Naive thymus-derived CD8-positive, alpha-beta T cell (primary cell): ENCODE data around the gene GNB5. TPM values are rescaled to one million over a fixed set of nuclear protein-coding genes. Genes with fewer than 3 reads are reported as not detected.
A peak's percentile ranks its signal among the peaks of the same experiment; 100 is the strongest.

Experiments
- ATAC-seq, 2 donors: fragments of 150-1000 bp; cut with Tn5 transposase in 1 of 2; sonication (Bioruptor Pico), chemical (Tn5 transposase) in 1 of 2; 1 replicate in 1 of 2; 2 replicates in 1 of 2; pipeline ENCODE4 v1.10.0; 2021; ENCODE audit warnings: mild to moderate bottlenecking in 2 of 2, moderate library complexity in 2 of 2
- POLR2A ChIA-PET: fragments of 350-600 bp; sonication (Branson Sonifier 250); formaldehyde crosslinking; loops from one replicate; lab custom pipeline; 2021; ENCODE audit warnings: antibody characterized with exemption; lab: Charles Lee
- DNase-seq, 10 donors: peaks; one replicate each; pipeline versions ENCODE4 v3.0.0 to v3.0.0-alpha.2; 2020 to 2022
- H3K27ac Mint-ChIP-seq, 10 donors: one replicate each; pipeline ENCODE4 v1.8.0; 2020 to 2022; ENCODE audit warnings: mild to moderate bottlenecking in 10 of 10, mixed read lengths in 10 of 10, moderate library complexity in 4 of 10, inconsistent platforms in 1 of 10
- H3K27me3 Mint-ChIP-seq, 5 donors: one replicate each; pipeline ENCODE4 v1.8.0; 2021 to 2022; ENCODE audit warnings: mixed read lengths in 5 of 5
- H3K36me3 Mint-ChIP-seq, 3 donors: one replicate each; pipeline ENCODE4 v1.8.0; 2020 to 2022; ENCODE audit warnings: mixed read lengths in 3 of 3, mild to moderate bottlenecking in 2 of 3, inconsistent platforms in 1 of 3
- H3K4me1 Mint-ChIP-seq, 4 donors: one replicate each; pipeline ENCODE4 v1.8.0; 2021 to 2022; ENCODE audit warnings: mixed read lengths in 4 of 4
- H3K4me3 Mint-ChIP-seq, 10 donors: one replicate each; pipeline ENCODE4 v1.8.0; 2020 to 2022; ENCODE audit warnings: mild to moderate bottlenecking in 10 of 10, mixed read lengths in 10 of 10, moderate library complexity in 6 of 10, inconsistent platforms in 1 of 10
- H3K9me3 Mint-ChIP-seq, 9 donors: one replicate each; pipeline ENCODE4 v1.8.0; 2020 to 2022; ENCODE audit warnings: mixed read lengths in 9 of 9, mild to moderate bottlenecking in 3 of 9, inconsistent platforms in 1 of 9, moderate library complexity in 1 of 9
- polyA plus RNA-seq, 3 donors: library from polyadenylated mRNA; unstranded; fragments of 300-500 nt; fragmentation: Illumina TruSeq; gene quantifications; one replicate each; pipeline ENCODE4 v1.2.3, GENCODE V29; 2021
- total RNA-seq, 8 experiments: library from RNA in 2 of 8; stranded (reverse) in 2 of 8; gene quantifications; one replicate each; pipeline ENCODE4 v1.2.3 and lab custom pipeline; 2021 to 2026

Gene GNB5
- total and polyA plus RNA-seq, 5 experiments from 2014 or later: 32.4 to 48.5 (median 41.7) TPM

- H3K4me3 Mint-ChIP-seq: peak overlapping the region in 4 of 10 donors; percentile 18 to 48 (median 34)
- H3K36me3 Mint-ChIP-seq: peaks cover 0 to 2% (median 0%) of the 10 kb centered on the region in 3 donors
- no peaks in the 10 kb centered on the region for H3K9me3 Mint-ChIP-seq
- H3K27ac Mint-ChIP-seq: peak overlapping the region in 1 of 10 donors; percentile 8
- POLR2A ChIA-PET: interaction anchor here (1.1 kb wide), 1 partner anchor 93 kb away, joined by 3 read pairs; no protein-coding TSS in a partner anchor
- peaks cover 7 to 29% (median 14%) of the 10 kb centered on the region in 5 donors for H3K27me3 Mint-ChIP-seq
- DNase-seq (no peak), ATAC-seq (no peak)
- H3K4me1 Mint-ChIP-seq: peaks cover 0 to 22% (median 11%) of the 10 kb centered on the region in 4 donors
These were observed 77.5 kb downstream of the GNB5 start for GRCh38 chr15:52113708-52114107.

DNA sequence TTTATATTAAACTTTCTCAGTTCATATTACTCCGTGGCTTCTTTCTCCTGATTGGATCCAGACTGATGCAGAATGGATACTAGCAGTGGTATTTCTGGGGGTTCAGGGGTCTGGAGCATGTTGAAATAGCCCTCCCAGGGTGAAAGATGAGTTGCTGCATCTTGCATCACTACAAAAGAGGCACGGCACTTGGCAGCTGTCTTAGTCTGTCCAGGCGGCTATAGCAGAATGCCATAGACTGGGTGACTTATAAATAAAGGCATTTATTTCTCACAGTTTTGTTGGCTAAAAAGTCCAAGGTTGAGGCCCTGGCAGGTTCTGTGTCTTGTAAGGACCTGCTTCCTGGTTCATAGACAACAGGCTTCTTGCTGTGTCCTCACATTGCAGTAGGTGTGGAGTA is 78.0 kb downstream of the GNB5 start:
- Mint-ChIP-seq H3K27me3 (peaks cover 7 to 33% (median 15%) of the 10 kb centered on the region in 5 donors), H3K4me1 (peaks cover 0 to 22% (median 11%) of the 10 kb centered on the region in 4 donors), H3K9me3 (no peaks in the 10 kb centered on the region), H3K36me3 (peaks cover 0 to 2% (median 0%) of the 10 kb centered on the region in 3 donors), H3K27ac (peak overlapping the region in 1 of 10 donors; percentile 49), H3K4me3 (peak overlapping the region; percentile 28 to 74 (median 46))
- ATAC-seq (no peak), DNase-seq (no peak)
- POLR2A ChIA-PET: interaction anchor here (1.1 kb wide), 1 partner anchor 66 kb away, joined by 5 read pairs; no protein-coding TSS in a partner anchor

GRCh38 chr15:52112203-52112750 is 78.9 kb downstream of the GNB5 start:
- no peaks in the 10 kb centered on the region for H3K9me3 Mint-ChIP-seq
- H3K4me1 Mint-ChIP-seq: peaks cover 0 to 23% (median 11%) of the 10 kb centered on the region in 4 donors
- peak overlapping the region; percentile 10 to 82 (median 73) for H3K4me3 Mint-ChIP-seq
- peaks cover 7 to 37% (median 15%) of the 10 kb centered on the region in 5 donors for H3K27me3 Mint-ChIP-seq
- DNase-seq (peak; percentile 15 to 69 (median 34)), ATAC-seq (peak; percentile 88 to 89)
- POLR2A ChIA-PET: interaction anchor here (0.6 to 1.1 kb wide), 2 partner anchors 67 to 68 kb away, joined by 5 to 7 read pairs; no protein-coding TSS in a partner anchor
- peaks cover 0 to 4% (median 0%) of the 10 kb centered on the region in 3 donors for H3K36me3 Mint-ChIP-seq
- peak overlapping the region in 1 of 10 donors; percentile 18 for H3K27ac Mint-ChIP-seq

DNA sequence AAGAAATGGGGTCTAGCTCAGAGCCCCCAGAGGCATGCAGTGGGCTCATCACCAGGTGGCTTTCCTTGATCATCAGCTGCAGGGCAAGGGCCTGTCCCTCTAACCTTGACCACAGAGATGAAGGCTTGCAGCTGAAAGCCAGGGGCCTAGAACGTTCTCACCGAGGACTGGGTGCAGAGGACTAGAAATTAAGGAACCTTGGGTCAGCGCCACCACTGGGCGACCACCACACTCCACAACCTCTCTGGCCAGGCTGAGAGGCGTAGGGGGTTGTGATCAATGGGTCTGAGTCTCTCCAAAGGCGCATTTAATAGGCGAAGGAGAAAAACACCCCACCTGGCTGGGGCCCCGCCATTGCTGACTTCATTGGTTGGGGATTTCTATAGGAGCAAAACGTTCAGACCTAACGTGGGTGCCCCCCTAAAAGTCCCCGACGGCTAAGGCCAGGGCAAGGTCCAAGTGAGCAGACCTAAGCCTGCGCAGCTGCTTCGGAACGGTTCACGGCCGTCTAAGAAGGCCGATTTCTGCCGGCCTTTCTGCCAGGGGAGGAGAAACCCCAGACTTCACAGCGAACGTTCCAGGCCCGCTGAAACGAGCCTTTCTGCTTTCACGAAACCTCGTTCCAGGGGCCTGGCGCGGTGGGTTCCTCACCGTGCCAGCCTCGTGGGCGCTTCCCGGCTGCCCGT is 79.5 kb downstream of the GNB5 start:
- H3K4me3 Mint-ChIP-seq: peak overlapping the region; percentile 10 to 82 (median 67)
- no peaks in the 10 kb centered on the region for H3K9me3 Mint-ChIP-seq
- DNase-seq (peak in 1 of 10 donors; percentile 4), ATAC-seq (no peak)
- H3K27me3 Mint-ChIP-seq: peaks cover 9 to 40% (median 15%) of the 10 kb centered on the region in 5 donors
- POLR2A ChIA-PET: no interaction called here
- H3K36me3 Mint-ChIP-seq: peaks cover 0 to 4% (median 0%) of the 10 kb centered on the region in 3 donors
- H3K27ac Mint-ChIP-seq: no peak overlapping the region
- H3K4me1 Mint-ChIP-seq: peaks cover 0 to 25% (median 11%) of the 10 kb centered on the region in 4 donors

GRCh38 chr15:52109559-52110451 is 81.4 kb downstream of the GNB5 start:
- DNase-seq (no peak), ATAC-seq (no peak)
- Mint-ChIP-seq H3K27ac (no peak overlapping the region), H3K4me1 (peaks cover 0 to 16% (median 0%) of the 10 kb centered on the region in 4 donors), H3K4me3 (peak overlapping the region in 1 of 10 donors; percentile 1), H3K9me3 (no peaks in the 10 kb centered on the region), H3K27me3 (peaks cover 10 to 41% (median 17%) of the 10 kb centered on the region in 5 donors), H3K36me3 (peaks cover 0 to 4% (median 0%) of the 10 kb centered on the region in 3 donors)
- POLR2A ChIA-PET: no interaction called here

DNA sequence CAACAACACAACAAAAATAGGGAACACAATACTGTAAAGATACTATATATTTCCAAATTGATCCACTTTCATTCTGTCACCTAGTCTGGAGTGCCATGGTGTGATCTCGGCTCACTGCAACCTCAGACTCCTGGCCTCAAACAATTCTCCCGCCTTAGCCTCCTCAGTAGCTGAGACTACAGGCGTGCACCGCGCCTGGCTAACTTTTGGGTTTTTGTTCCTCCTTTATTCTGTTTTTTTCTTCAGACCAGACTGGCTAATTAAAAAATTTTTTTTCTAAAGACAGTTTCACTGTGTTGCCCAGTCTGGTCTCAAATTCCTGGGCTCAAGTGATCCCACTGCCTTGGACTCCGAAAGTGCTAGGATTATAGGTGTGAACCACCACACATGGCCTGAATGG is 84.0 kb downstream of the GNB5 start:
- Mint-ChIP-seq H3K4me1 (peaks cover 0 to 30% (median 0%) of the 10 kb centered on the region in 4 donors), H3K4me3 (no peak overlapping the region), H3K9me3 (no peaks in the 10 kb centered on the region), H3K36me3 (peaks cover 0 to 4% (median 0%) of the 10 kb centered on the region in 3 donors), H3K27ac (no peak overlapping the region), H3K27me3 (peaks cover 13 to 40% (median 17%) of the 10 kb centered on the region in 5 donors)
- DNase-seq: no peak
- POLR2A ChIA-PET: no interaction called here
- no peak for ATAC-seq

- H3K36me3 Mint-ChIP-seq: peaks cover 0 to 4% (median 0%) of the 10 kb centered on the region in 3 donors
- H3K9me3 Mint-ChIP-seq: no peaks in the 10 kb centered on the region
- DNase-seq: no peak
- POLR2A ChIA-PET: no interaction called here
- H3K27ac Mint-ChIP-seq: no peak overlapping the region
- peaks cover 13 to 39% (median 17%) of the 10 kb centered on the region in 5 donors for H3K27me3 Mint-ChIP-seq
- H3K4me3 Mint-ChIP-seq: no peak overlapping the region
- no peak for ATAC-seq
- peaks cover 0 to 34% (median 0%) of the 10 kb centered on the region in 4 donors for H3K4me1 Mint-ChIP-seq
These were observed 84.6 kb downstream of the GNB5 start for GRCh38 chr15:52106641-52107040.

DNA sequence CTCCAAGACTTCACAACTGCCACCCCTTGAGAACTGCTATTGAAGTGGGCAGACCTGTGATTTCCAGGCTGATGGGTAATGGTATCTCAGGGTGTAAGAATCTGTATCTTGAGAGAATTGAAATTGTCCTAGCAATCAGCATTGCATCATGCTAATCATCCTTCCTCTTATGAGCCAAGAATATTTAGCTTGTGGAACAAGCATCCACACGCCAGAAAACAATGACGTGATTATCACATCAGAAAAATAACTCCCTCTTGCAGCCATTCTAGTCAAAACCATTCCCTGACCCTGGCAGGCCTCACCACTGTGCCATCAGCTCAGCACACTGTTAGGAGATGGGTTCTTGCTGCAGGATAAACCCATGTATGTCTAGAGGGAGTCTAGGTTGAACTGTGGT is 85.3 kb downstream of the GNB5 start:
- H3K4me3 Mint-ChIP-seq: no peak overlapping the region
- ATAC-seq (no peak), DNase-seq (no peak)
- H3K27ac Mint-ChIP-seq: peak overlapping the region in 1 of 10 donors; percentile 40
- no peaks in the 10 kb centered on the region for H3K9me3 Mint-ChIP-seq
- peaks cover 0 to 4% (median 0%) of the 10 kb centered on the region in 3 donors for H3K36me3 Mint-ChIP-seq
- POLR2A ChIA-PET: no interaction called here
- H3K27me3 Mint-ChIP-seq: peaks cover 7 to 31% (median 14%) of the 10 kb centered on the region in 5 donors
- H3K4me1 Mint-ChIP-seq: peaks cover 0 to 30% (median 0%) of the 10 kb centered on the region in 4 donors

DNA sequence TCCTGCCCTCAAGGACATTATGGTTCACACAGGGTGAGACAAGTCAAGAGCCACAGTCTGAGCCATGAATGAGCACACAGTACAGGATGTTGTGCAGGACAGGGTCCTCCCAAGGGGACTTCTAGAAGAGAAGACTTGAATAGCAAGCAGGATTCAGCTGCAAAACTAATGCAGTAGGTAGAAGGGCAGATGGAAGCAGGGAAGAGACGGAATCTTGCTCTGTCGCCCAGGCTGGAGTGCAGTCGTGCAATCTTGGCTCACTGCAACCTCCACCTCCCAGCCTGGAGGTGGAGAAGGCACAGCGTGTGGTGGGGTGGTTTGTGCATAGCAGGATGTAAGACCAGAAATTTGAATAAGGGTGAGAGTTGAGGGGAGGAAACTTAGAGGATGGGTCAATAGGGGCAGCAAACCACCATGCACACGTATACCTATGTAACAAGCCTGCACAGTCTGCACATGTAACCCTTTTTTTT is 86.6 kb downstream of the GNB5 start:
- Mint-ChIP-seq H3K4me1 (peaks cover 0 to 24% (median 0%) of the 10 kb centered on the region in 4 donors), H3K9me3 (no peaks in the 10 kb centered on the region), H3K27ac (no peak overlapping the region), H3K36me3 (peaks cover 0 to 4% (median 0%) of the 10 kb centered on the region in 3 donors), H3K27me3 (peaks cover 2 to 20% (median 9%) of the 10 kb centered on the region in 5 donors), H3K4me3 (no peak overlapping the region)
- ATAC-seq (no peak), DNase-seq (no peak)
- POLR2A ChIA-PET: no interaction called here

- Mint-ChIP-seq H3K4me1 (peaks cover 0 to 21% (median 0%) of the 10 kb centered on the region in 4 donors), H3K4me3 (no peak overlapping the region), H3K27me3 (peaks cover 0 to 14% (median 3%) of the 10 kb centered on the region in 5 donors), H3K36me3 (peaks cover 0 to 2% (median 0%) of the 10 kb centered on the region in 3 donors), H3K9me3 (no peaks in the 10 kb centered on the region), H3K27ac (peak overlapping the region in 1 of 10 donors; percentile 21)
- ATAC-seq: no peak
- POLR2A ChIA-PET: no interaction called here
- no peak for DNase-seq
These were observed 87.7 kb downstream of the GNB5 start for GRCh38 chr15:52103217-52104207.

- DNase-seq: no peak
- ATAC-seq: no peak
- Mint-ChIP-seq H3K4me3 (no peak overlapping the region), H3K27ac (no peak overlapping the region), H3K27me3 (peaks cover 0 to 8% (median 2%) of the 10 kb centered on the region in 5 donors), H3K4me1 (peaks cover 0 to 21% (median 0%) of the 10 kb centered on the region in 4 donors), H3K36me3 (peaks cover 0 to 2% (median 0%) of the 10 kb centered on the region in 3 donors), H3K9me3 (no peaks in the 10 kb centered on the region)
- POLR2A ChIA-PET: no interaction called here
These were observed 88.7 kb downstream of the GNB5 start for GRCh38 chr15:52102463-52102862.
